22Rv1 (cell line): ENCODE measurements around the gene TRIM2.

ENCODE experiments used
- CTCF ChIP-seq: fragments of 450-650 bp; IDR thresholded peaks from 2 replicates; pipeline ENCODE4 v1.5.1; 2017; ENCODE audit warnings: mild to moderate bottlenecking
- ZFX ChIP-seq: fragments of 450-650 bp; IDR thresholded peaks from 2 replicates; pipeline ENCODE4 v1.6.1; 2017; ENCODE audit warnings: antibody characterized with exemption, borderline replicate concordance

GRCh38 chr4:153247116-153247490 is 42.9 kb downstream of the TRIM2 start:
- TF ChIP-seq CTCF (no peak), ZFX (no peak)
